DOHH2 (cell line): Measurements from ENCODE around the gene URM1.

Source experiments
- H3F3A ChIP-seq: fragments of 200-600 bp; sonication (generic), shearing (Covaris generic); 2 replicates; pipeline ENCODE4 v1.6.0; 2016; ENCODE audit warnings: antibody characterized with exemption, mild to moderate bottlenecking; ENCODE audit not compliant: control insufficient read depth, insufficient read depth
- H3K27ac ChIP-seq: fragments of 200-600 bp; sonication (generic); 2 replicates; pipeline ENCODE4 v1.5.1; 2014; ENCODE audit warnings: low read depth, mild to moderate bottlenecking, low read length, moderate library complexity
- H3K27me3 ChIP-seq: fragments of 200-600 bp; sonication (generic); 2 replicates; pipeline ENCODE4 v1.6.1; 2014; ENCODE audit warnings: mild to moderate bottlenecking, low read length, mixed read lengths; ENCODE audit not compliant: control insufficient read depth
- H3K36me3 ChIP-seq: fragments of 200-600 bp; sonication (generic); 2 replicates; pipeline ENCODE4 v1.6.1; 2014; ENCODE audit warnings: mild to moderate bottlenecking, low read length, moderate library complexity, mixed read lengths; ENCODE audit not compliant: control insufficient read depth
- H3K4me1 ChIP-seq: fragments of 200-600 bp; sonication (generic); 2 replicates; pipeline ENCODE4 v1.6.1; 2014; ENCODE audit warnings: mild to moderate bottlenecking, low read length, mixed read lengths; ENCODE audit not compliant: control insufficient read depth
- H3K4me2 ChIP-seq: fragments of 200-600 bp; sonication (generic); 2 replicates; pipeline ENCODE4 v1.6.0; 2014; ENCODE audit warnings: mild to moderate bottlenecking, low read length, moderate library complexity
- H3K4me3 ChIP-seq: fragments of 200-600 bp; sonication (generic); 2 replicates; pipeline ENCODE4 v1.5.1; 2014; ENCODE audit warnings: mild to moderate bottlenecking, low read length, mixed read lengths
- H3K79me2 ChIP-seq: fragments of 200-600 bp; sonication (generic); 2 replicates; pipeline ENCODE4 v1.6.1; 2014; ENCODE audit warnings: mild to moderate bottlenecking, low read length, mixed read lengths; ENCODE audit not compliant: control insufficient read depth
- H3K9me2 ChIP-seq: fragments of 200-600 bp; sonication (generic); replicated peaks from 2 replicates; pipeline ENCODE4 v1.6.1; 2014; ENCODE audit warnings: mild to moderate bottlenecking, low read length, mixed read lengths; ENCODE audit not compliant: control insufficient read depth
- H3K9me3 ChIP-seq: fragments of 200-600 bp; sonication (generic); 2 replicates; pipeline ENCODE4 v1.6.1; 2014; ENCODE audit warnings: antibody characterized with exemption, low read length, mixed read lengths; ENCODE audit not compliant: control insufficient read depth, insufficient read depth
- H4K20me1 ChIP-seq: fragments of 200-600 bp; sonication (generic); 2 replicates; pipeline ENCODE4 v1.6.0; 2014; ENCODE audit warnings: low read depth, mild to moderate bottlenecking, antibody characterized with exemption, low read length, moderate library complexity; ENCODE audit not compliant: control insufficient read depth, insufficient read depth
- CTCF ChIP-seq: fragments of 200-600 bp; sonication (generic); IDR thresholded peaks from one replicate; pipeline ENCODE4 v1.5.1; 2014; ENCODE audit warnings: antibody characterized with exemption, mild to moderate bottlenecking, low read depth, low read length; ENCODE audit not compliant: poor library complexity, severe bottlenecking
- EZH2phosphoT487 ChIP-seq: fragments of 200-600 bp; sonication (generic); IDR thresholded peaks from 2 replicates; pipeline ENCODE4 v1.6.1; 2017; ENCODE audit warnings: borderline replicate concordance, mild to moderate bottlenecking, antibody characterized with exemption, low read length, moderate library complexity, mixed read lengths

Gene URM1

DNA sequence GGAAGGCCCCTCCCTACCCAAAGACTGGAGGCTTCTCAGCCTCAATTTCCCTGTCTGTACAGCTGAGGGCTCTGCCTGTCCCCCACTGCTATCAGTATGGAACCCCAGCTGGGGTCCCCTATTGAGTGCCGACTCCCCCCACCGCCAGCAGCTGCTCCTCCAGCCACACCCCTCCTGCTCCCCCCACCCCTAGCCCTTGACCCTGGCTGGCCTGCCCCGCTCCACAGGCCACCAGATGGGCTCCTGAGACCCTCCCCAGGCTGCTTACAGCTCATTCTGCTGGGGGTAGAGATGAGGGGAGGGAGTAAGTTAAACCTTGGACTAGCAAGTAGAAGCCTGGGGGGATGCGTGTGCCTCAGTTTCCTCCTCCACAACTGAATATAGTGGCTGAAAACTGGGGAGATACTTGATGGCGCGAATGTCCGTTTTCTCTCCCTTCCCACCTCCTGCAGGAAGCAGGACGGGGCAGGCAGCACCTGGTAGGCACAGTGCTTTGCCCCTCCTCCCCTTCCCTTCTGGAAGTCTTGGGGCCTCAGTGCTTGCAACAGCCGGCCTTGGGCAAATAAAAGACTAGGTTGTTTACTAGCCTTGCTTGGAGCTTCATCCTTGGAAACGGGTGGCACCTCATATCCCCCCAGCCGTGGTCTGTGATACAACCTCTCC is 19.1 kb downstream of the URM1 start:
- no peaks in the 10 kb centered on the region for H3K9me2 ChIP-seq
- peaks cover 37% of the 10 kb centered on the region for H3K36me3 ChIP-seq
- no peak for TF ChIP-seq EZH2phosphoT487
- no peak for TF ChIP-seq CTCF
- H3F3A ChIP-seq: no peaks in the 10 kb centered on the region
- H3K27ac ChIP-seq: no peak overlapping the region
- H3K4me1 ChIP-seq: no peaks in the 10 kb centered on the region
- no peaks in the 10 kb centered on the region for H3K9me3 ChIP-seq
- H3K79me2 ChIP-seq: no peaks in the 10 kb centered on the region
- no peaks in the 10 kb centered on the region for H3K27me3 ChIP-seq
- no peak overlapping the region for H3K4me3 ChIP-seq
- H4K20me1 ChIP-seq: no peaks in the 10 kb centered on the region
- no peak overlapping the region for H3K4me2 ChIP-seq

DNA sequence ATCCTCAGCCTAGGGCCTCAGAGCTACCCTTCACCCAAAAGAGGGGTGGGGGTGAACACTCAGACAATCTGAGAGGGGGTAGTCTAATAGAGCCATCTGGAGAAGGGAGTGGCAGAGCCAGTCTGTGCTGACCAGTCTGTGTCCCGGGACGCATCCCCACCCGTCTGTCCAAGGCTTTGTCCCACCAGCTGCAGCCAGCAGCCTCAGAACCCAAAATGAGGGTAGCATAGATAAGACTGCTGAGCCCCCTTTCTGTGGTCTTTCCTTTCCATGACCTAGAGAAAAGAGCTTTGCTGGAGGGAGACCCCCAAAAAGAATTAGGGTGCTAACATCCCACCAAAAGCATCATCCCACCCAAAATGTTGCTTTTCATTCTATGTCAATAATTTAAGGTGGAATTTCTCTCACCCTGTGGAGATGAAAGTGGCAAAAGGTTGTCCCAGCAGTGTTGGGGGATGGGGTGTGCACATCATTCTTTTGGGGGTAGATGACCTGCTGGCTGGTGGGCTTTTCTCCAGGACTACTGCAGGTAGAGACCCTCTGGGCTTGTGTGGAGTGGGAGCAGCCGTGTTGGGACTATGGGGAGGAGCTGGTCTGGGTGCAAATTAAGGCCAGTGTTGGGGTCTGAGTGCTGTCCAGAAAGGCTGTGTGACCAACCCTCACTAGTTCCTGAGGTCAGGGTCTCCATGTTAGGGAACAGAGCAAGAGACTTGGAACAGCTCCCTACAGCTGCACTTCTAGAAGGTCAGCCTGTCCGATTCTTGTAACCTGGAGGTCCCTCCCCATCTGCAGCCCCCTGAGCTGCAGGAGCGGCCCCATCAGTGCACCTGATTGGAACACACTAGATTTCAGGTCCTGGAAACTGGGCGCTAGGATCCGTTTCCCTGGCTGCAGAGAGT is 19.9 kb downstream of the URM1 start:
- no peak for TF ChIP-seq CTCF
- no peak for TF ChIP-seq EZH2phosphoT487
- no peaks in the 10 kb centered on the region for H3K79me2 ChIP-seq
- no peaks in the 10 kb centered on the region for H3K4me1 ChIP-seq
- peaks cover 35% of the 10 kb centered on the region for H3K36me3 ChIP-seq
- H3K27me3 ChIP-seq: no peaks in the 10 kb centered on the region
- H4K20me1 ChIP-seq: no peaks in the 10 kb centered on the region
- H3K9me3 ChIP-seq: no peaks in the 10 kb centered on the region
- H3K4me2 ChIP-seq: no peak overlapping the region
- H3K4me3 ChIP-seq: no peak overlapping the region
- H3F3A ChIP-seq: no peaks in the 10 kb centered on the region
- H3K9me2 ChIP-seq: no peaks in the 10 kb centered on the region
- no peak overlapping the region for H3K27ac ChIP-seq

DNA sequence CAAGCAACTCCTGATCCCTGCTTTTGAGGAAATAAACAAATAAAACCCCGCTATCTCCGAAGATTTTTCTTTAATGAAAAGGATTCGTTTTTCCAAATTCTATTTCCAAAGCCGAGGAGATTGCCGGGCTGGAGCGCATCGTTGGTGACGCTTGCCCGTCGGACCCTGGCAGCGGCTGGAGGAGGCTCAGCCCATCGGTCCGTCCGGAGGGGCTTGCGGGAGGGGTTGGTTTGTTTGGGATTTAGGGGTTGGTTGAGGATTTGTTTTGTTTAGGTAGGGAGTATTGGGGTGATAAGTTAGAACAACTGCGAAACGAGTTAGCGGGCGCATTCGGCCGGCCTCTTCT is 20.8 kb downstream of the URM1 start:
- Histone ChIP-seq H3K4me3 (no peak overlapping the region), H3K79me2 (no peaks in the 10 kb centered on the region), H3F3A (no peaks in the 10 kb centered on the region), H4K20me1 (no peaks in the 10 kb centered on the region), H3K27ac (no peak overlapping the region), H3K4me2 (no peak overlapping the region), H3K9me3 (no peaks in the 10 kb centered on the region), H3K4me1 (no peaks in the 10 kb centered on the region), H3K36me3 (peaks cover 29% of the 10 kb centered on the region), H3K9me2 (no peaks in the 10 kb centered on the region), H3K27me3 (peaks cover 2% of the 10 kb centered on the region; the same call in 1 of the 2 replicates)
- TF ChIP-seq CTCF (no peak), EZH2phosphoT487 (no peak)
